ENCODE data around the gene CMC2.

- no peak for TF ChIP-seq CTCF (IDR thresholded peaks at IDR 0.05)
- TF ChIP-seq POLR2A (IDR thresholded peaks at IDR 0.05; ENCODE audit: low read depth): no peak
- TF ChIP-seq EP300 (IDR thresholded peaks at IDR 0.05): no peak
- TF ChIP-seq POLR2AphosphoS5 (IDR thresholded peaks at IDR 0.05): no peak
These were observed 33.4 kb upstream of the CMC2 start for GRCh38 chr16:81040131-81040530.

All from esophagus muscularis mucosa (tissue), 4 donors.